ENCODE results near the gene MALT1.

DNA sequence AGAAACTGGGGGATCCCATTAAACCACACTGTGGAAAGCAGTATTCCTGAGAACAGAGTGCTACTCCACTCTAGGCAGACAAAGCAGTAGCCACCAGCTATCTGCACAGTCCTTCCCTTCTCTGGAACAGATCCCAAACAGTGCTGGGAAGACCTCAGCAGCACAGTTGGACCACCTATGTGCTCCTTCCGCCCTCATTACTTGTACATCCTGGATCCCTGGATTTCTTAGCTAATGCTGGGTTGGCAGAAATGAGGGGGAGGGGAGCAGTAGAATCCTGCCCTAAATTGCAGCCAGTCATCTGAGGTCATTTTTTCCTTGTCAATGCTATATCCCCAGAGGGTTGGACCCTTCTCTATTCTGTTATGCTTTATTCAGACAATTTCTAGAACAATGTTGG, 13.8 kb upstream of the MALT1 start:
- TF ChIP-seq, protein P1, sequence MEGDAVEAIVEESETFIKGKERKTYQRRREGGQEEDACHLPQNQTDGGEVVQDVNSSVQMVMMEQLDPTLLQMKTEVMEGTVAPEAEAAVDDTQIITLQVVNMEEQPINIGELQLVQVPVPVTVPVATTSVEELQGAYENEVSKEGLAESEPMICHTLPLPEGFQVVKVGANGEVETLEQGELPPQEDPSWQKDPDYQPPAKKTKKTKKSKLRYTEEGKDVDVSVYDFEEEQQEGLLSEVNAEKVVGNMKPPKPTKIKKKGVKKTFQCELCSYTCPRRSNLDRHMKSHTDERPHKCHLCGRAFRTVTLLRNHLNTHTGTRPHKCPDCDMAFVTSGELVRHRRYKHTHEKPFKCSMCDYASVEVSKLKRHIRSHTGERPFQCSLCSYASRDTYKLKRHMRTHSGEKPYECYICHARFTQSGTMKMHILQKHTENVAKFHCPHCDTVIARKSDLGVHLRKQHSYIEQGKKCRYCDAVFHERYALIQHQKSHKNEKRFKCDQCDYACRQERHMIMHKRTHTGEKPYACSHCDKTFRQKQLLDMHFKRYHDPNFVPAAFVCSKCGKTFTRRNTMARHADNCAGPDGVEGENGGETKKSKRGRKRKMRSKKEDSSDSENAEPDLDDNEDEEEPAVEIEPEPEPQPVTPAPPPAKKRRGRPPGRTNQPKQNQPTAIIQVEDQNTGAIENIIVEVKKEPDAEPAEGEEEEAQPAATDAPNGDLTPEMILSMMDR (IDR thresholded peaks at IDR 0.05), result no peak
- TF ChIP-seq TCF7L2 (IDR thresholded peaks at IDR 0.05; ENCODE audit: low read depth, low read length), result no peak
